GM18870 (cell line): Measurements from ENCODE around the gene CA6.
"Not testable (repeated sequence)": the region's sequence is repeated elsewhere in the genome, so short reads cannot be mapped to it uniquely, and the experiment has no call there.

Source experiments
- ATAC-seq: cut with Tn5 transposase; IDR thresholded peaks from one replicate; pipeline ENCODE4 v1.9.1; 2021; ENCODE audit warnings: moderate library complexity; ENCODE audit not compliant: unreplicated experiment

CA6 gene

DNA sequence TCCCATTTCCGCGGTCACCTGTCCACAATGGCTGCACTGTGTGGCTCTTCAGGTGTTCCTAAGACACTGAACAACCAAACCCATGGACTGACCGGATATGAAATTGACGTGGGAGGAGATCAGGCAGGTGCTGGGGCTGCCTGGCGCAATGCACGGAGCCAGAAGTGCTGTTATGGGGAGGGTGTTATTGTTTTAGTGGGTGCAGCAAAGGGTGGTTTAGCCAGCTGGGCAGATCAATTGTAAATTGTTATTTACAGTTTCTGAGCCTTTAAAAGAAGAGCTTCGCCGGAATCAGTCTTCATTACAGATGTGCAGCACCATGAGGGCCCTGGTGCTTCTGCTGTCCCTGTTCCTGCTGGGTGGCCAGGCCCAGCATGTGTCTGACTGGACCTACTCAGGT lies at the start of gene CA6:
TSS of gene CA6 (plus strand) at position 301 of the 400 bp plus-strand sequence. CDS start at position 320, 19 bp downstream.
- no peak for ATAC-seq

DNA sequence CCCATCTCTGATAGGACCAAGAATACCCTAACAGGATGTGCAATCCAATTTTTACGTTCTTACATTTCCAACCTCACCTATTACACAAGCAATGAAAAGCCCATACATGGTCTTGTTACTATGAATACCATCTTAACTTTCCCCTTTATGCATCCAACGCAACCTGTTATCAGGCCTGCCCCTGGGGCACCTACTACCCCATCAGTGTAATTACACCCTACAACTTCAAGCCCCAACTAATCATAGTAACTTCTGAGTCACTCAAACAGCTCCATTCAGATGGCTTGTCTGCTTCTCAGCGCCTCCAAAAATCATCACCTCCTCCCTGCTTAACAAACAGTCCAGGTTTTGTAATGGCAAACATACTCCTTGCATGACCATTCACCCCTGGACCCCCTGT lies 48.9 kb upstream of the CA6 start:
- not testable (repeated sequence) for ATAC-seq

DNA sequence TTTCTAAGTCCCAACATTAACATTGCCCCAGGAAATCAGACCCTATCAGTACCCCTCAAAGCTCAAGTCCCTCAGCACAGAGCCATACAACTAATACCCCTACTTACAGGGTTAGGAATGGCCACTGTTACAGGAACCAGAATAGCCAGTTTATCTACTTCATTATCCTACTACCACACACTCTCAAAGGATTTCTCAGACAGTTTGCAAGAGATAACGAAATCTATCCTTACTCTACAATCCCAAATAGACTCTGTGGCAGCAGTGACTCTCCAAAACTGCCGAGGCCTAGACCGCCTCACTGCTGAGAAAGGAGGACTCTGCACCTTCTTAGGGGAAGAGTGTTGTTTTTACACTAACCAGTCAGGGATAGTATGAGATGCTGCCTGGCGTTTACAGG lies 48.2 kb upstream of the CA6 start:
- ATAC-seq = not testable (repeated sequence)

DNA sequence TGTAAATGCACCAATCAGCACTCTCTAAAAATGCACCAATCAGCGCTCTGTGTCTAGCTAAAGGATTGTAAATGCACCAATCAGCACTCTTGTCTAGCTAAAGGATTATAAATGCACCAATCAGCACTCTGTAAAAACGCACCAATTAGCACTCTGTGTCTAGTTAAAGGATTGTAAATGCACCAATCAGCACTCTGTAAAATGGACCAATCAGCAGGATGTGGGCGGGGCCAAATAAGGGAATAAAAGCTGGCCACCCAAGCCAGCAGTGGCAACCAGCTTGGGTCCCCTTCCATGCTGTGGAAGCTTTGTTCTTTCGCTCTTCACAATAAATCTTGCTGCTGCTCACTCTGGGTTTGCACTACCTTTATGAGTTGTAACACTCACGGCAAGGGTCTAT lies 47.2 kb upstream of the CA6 start:
- not testable (repeated sequence) for ATAC-seq

DNA sequence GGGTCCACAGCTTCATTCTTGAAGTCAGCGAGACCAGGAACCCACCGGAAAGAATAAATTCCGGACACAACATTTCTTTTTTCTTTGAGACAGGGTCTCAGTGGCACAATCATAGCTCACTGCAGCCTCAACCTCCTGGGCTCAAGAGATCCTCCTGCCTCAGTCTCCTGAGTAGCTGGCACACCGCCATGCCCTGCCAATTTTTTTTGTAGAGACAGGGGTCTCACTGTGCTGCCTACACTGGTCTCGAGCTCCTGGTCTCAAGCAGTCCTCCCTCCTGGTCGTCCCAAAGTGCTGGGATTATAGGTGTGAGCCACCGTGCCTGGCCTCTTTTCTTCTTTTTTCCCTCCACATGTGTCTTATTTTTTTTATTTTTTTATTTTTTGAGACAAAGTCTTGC lies 46.6 kb upstream of the CA6 start:
- no peak for ATAC-seq

DNA sequence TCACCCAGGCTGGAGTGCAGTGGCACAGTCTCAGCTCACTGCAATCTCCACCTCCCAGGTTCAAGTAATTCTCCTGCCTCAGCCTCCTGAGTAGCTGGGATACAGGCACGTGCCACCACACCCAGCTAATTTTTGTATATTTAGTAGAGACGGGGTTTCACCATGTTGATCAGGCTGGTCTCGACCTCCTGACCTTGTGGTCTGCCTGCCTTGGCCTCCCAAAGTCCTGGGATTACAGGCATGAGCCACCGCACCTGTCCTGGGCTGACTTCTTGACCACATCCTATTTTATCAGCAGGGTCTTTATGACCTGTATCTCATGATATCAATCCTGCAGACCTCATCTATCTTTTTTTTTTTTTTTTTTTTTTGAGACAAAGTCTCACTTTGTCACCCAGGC lies 45.0 kb upstream of the CA6 start:
- not testable (repeated sequence) for ATAC-seq

DNA sequence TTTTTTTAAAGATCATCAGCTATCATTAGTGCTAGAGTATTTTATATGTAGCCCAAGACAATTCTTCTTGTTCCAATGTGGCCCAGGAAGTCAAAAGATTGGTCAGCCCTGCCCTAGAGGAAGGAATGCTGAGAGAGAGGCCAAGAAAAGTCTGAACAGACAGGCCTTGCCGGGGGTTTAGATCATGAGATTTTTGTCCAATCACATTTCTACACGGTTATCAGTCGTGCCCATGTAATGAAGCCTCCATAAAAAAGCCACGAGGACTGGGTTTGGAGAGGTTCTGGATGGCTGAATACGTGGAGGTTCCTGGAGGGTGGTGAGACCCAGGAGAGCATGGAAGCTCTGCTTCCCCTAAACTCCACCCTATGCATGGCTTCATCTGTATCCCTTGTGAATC lies 42.9 kb upstream of the CA6 start:
- ATAC-seq = no peak

DNA sequence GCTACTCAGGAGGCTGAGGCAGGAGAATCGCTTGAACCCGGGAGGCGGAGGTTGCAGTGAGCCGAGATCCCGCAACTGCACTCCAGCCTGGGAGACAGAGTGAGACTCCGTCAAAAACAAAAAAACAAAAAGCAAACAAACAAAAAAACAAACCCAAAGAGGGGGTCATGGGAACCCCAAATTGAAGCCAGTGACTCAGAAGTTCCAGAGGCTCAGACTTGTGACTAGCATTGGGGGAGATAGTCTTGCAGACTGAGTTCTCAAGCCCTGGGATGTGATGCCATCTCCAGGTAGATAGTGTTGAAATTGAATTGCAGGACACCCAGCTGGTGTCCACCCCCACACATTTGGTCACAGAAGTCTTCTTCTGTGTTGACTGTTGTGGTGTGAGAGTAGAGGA lies 42.3 kb upstream of the CA6 start:
- no peak for ATAC-seq

DNA sequence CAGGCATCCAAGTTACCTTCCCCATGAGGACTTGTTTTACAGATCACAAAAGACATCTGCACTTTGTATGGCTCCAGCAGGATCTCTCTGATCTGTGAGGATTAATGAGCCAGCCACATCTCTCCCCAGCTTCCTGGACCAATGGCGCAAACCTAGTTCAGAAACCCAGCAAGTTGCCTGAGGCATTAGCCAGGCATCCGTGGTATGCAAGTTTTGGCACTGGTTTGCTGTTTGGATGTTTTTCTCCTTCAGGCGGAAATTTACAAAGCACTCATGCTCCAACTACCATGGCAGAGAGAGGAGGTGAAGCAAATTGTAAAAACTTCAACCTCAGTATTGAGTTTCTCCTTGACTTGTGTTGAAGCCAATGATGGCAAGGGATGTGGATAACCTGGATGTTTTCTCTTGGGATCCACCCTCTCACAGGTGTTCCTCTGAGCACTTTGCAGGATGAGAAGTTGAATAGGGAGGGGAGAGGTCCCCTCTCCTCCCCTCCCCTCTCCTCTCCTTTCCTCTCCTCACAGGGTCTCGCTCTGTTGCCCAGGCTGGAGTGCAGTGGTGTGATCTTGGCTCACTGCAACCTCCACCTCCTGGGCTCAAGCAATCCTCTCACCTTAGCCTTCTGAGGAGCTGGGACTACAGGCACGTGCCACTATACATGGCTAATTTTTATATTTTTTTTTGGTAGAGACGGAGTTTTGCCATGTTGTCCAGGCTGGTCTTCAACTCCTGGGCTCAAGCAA lies 41.6 kb upstream of the CA6 start:
- no peak for ATAC-seq

DNA sequence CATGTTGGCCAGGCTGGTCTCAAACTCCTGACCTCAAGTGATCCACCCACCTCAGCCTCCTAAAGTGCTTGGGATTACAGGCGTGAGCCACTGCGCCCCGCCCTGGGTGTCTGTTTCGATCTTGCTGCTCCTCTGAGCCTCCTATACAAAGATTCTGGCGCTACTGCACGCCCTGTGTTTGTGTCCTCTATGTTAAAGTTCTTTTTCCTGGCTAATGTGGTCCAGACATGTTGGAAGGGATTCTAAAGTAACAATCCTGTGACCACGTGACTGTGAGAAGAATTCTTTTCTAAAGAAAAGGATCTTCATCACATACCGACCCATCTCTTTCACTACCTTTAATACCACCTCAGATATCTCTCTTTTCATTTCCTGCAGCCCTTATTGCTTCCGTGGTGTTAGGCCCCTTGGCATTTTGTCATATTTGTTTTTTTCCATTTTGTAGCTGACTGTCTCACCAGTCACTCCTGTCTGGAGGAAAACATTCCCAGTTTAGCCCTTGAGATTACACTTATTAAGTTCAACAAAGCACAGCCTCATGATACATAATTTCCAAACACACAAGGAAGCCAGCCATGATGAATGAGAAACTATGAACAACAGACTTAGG lies 40.0 kb upstream of the CA6 start:
- no peak for ATAC-seq

DNA sequence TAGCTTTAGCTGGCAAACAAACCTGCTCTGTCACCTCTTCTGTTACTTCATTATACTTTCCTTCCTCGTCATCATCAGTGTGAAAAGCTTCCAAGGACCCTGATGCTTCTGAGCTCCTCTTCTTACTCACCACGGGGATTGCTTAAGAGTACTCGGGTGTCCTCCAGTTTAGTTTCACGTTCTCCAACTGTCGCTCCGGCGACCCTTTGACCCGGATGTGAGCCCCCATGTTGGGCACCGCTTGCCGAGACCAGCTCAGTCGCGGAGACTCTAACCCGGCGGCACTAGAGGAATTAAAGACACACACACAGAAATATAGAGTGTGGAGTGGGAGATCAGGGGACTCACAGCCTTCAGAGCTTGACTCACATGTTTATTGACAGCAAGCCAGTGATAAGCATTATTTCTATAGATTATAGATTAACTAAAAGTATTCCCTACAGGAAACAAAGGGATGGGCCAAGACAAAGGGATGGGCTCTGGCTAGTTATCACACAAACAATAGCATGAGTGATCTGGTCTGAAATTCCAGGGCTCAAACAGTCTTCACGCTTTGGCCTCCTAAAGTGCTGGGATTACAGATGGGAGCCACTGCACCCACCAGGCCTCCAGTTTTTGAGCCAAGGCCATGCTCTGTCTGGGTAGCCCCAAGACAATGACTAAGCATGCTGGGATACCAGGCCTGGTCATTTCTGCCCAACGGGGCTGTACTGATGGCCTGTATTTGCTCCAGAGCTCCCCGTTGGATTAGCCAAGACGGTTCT lies 37.1 kb upstream of the CA6 start:
- no peak for ATAC-seq

DNA sequence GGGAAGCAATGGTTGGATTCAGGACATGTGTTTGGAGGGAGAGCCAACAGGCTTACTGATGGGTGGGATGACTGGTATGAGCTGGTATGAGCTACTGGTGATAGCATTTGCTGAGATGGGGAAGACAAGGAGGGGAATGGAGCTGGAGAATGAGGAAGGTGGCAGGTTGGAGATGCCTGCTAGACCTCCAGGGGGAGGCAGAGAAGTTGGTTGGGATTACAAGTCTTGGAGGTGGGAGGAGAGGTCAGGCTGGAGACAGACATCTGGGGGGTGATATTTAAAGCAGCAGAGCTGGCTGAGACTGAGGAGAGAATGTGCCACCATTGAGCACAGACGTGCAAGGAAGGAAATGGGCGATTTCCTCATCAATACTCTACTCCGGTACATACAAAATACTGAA lies 35.3 kb upstream of the CA6 start:
- no peak for ATAC-seq

DNA sequence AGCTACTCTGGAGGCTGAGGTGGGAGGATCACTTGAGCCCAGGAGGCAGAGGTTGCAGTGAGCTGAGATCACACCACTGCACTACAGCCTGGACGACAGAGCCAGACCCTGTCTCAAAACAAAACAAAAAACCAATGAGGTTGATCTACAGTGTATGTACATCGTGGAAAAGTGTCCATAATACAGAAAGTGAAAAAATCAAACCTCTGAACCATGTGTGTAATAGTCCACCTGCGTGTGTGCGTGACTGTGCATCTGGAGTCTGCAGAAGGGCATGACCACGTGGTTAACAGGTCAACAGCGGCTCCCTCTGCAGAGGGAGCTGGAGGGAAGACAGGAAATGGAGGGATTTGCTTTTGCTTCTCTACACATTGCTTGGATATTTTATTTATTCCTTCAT lies 34.8 kb upstream of the CA6 start:
- ATAC-seq = no peak

DNA sequence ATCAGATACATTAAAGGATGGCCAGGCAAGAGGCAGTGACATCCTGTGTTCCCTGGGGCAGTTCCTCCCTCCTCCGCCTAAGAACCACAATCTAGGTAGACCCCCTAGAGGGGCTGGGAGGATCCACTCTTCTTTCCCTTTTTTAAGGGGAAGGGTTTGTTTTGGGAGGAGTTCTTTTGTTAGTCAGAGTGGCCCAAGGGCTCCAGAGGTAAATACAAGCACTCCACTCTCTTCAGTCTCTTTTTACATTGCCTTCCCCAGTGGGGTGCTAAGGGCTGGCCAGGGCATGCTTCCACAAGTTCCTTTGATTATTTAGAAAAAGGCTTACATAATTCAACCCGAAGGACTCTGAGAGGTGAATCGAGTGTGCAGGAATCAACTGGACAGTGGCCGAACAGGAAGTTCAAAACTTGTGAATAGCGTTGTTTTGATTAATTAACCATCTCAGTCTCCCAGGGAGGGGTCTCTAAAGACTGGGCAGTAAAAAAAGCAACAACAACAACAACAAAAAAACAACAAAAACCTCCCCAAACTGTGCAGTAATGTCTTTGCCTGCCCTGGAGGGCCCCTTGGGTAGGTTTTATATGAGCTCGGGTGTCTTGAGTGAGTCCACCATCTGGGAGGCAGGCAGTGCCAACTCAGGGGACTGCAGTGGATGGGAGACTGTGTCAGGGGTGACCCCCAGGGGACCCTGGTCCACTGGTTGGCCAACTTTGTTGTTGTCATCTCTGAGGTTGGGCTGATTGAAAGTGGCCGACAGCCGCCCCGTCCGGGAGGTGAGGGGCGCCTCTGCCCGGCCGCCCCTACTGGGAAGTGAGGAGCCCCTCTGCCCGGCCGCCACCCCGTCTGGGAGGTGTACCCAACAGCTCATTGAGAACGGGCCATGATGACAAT lies 34.0 kb upstream of the CA6 start:
- ATAC-seq = no peak

DNA sequence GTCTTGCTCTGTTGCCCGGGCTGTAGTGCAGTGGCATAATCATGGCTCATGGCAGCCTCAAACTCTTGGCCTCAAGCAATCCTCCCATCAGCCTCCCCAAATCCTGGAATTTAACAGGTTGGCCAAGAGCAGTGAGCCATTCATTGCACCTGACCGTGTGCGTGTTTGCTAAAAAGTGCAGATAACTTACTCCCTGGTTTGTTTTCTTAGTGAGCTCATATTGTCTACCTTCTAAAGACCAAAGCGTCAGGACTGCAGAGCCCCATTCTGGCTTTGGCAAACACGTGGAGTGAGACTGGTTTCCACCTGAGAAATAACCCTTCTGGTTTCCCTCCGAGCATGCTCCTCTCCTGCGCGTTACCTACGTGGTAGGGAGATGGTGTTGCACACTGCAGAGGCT lies 32.2 kb upstream of the CA6 start:
- no peak for ATAC-seq

DNA sequence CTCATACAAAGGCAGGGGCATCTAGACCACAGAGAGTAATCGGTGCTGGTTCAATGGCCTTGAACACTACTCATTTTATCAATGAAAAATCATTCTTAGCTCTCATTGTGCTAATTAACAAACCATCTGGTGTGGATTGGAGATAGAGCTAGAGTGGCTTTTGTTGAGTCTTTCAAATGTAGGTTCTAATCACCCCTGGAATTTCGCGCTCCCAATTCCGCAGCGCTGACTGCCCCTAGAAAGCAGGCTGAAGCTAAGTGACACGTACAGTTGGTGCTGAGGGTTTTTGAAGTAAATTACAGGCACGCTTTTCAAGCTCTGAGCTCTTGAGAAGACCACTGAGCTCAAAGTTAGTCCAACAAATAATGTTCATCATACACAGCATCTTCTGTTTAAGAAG lies 31.2 kb upstream of the CA6 start:
- no peak for ATAC-seq

DNA sequence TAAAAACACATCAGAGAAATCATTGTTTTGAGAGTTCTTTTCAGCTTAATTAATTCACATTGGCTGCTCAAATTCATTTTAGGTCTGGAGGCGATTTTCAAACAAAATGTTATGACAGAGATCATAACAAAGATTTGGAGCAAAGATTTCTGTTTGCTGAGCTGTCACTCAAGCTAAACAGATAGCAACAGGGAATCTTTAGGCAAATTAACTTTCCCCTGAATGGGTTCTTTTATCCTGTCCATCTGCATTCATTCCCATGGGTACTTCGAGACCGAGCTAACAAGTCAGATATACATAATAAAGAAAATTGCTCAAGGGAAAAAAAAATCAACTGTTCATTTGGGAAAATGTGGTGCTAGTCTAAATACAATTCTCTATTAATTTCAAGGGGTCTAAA lies 30.2 kb upstream of the CA6 start:
- ATAC-seq = no peak

DNA sequence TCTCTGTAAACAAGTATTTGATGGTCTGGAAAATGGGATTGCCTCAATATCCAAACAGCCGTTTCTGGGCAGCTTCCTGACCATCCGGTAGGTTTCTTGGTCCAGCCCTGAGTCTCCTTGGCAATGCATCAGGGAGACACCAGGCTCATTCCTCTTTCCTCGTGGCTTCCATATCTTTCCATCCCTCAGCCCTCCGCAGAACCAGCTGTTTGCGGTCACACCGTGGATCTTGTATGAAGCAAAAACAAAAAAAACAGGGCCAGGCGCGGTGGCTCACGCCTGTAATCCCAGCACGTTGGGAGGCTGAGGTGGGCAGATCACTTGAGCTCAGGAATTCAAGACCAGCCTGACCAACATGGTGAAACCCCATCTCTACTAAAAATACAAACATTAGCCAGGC lies 28.1 kb upstream of the CA6 start:
- not testable (repeated sequence) for ATAC-seq

DNA sequence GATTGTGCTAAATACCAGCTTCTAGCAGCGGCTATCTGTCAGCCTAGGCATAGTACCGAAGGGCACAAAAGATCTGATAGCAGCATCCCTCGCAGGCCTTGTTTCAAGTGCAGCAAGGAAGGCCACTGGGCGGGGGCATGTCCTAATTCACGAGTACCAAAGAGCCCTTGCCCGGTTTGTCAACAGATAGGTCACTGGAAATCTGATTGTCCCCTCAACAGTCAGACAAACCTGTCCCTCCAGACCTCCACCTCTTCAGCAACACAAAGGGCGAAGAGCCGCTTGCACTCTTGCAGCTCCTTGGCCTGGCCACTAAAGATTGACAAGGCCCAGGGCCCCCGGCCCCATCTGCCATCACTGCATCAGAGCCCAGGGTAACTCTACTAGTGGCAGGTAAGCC lies 22.7 kb upstream of the CA6 start:
- no peak for ATAC-seq

DNA sequence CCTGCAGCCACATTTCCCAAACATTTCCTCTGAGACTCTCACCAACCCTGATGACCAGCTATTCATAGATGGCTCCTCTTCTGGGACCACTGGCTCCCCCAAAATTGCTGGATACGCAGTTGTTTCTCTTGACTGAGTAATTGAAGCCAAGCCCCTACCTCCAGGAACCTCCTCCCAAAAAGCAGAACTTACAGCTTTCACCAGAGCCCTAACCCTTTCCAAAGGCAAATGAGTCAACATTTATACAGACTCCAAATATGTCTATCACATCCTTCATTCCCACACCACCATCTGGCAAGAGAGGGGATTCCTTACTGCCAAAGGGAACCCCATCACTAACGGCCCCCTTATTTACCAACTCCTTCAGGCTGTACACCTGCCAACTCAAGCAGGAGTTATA lies 20.3 kb upstream of the CA6 start:
- no peak for ATAC-seq

DNA sequence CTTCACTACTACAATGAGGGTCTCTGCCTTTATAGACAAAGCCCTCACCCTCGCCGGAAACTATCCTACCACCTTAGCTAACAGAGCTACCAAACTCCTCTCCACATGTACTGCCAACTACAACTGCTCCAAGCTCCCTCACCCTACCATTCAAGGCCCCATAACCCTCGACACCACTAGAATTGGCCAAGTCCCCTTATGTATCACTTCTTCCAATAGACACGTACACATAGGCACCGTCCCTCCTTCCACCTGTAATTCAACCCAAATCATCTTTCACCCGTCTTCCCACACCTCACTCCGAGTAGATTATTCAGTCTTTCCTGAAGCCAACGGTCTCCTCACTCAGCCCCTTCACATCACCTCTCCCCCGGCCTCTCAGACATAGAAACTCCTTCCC lies 19.7 kb upstream of the CA6 start:
- ATAC-seq = no peak
